ENCODE data around the gene SCAMP4. TPM values are rescaled to one million over a fixed set of nuclear protein-coding genes. Genes with fewer than 3 reads are reported as not detected.
A peak's percentile ranks its signal among the peaks of the same experiment; 100 is the strongest.

SCAMP4 gene
- total RNA-seq, 4 donors from 2014 or later = 49.8 to 144 (median 83.9) TPM

GRCh38 chr19:1913781-1914577 is 8.8 kb downstream of the SCAMP4 start:
- no peaks in the 10 kb centered on the region for H3K9me3 ChIP-seq
- H3K27ac ChIP-seq = peak overlapping the region in 3 of 4 donors; percentile 47 to 64 (median 55)
- no peak for DNase-seq
- no peaks in the 10 kb centered on the region for H3K27me3 ChIP-seq
- 33 to 40% methylated on average over 3 of the region's 23 CpGs for WGBS, 2 donors
- peaks cover 27 to 61% (median 32%) of the 10 kb centered on the region in 3 donors for H3K4me1 ChIP-seq
- intact Hi-C loops (cut with DNase I) = loop anchor here (10.0 kb wide), 1 partner anchor 161 kb away; no protein-coding TSS in a partner anchor
- H3K4me3 ChIP-seq = no peak overlapping the region
- TF ChIP-seq POLR2A (IDR thresholded peaks at IDR 0.05) (no peak), CTCF (IDR thresholded peaks at IDR 0.05) (no peak)
- peaks cover 10 to 59% (median 30%) of the 10 kb centered on the region in 3 donors for H3K36me3 ChIP-seq

DNA sequence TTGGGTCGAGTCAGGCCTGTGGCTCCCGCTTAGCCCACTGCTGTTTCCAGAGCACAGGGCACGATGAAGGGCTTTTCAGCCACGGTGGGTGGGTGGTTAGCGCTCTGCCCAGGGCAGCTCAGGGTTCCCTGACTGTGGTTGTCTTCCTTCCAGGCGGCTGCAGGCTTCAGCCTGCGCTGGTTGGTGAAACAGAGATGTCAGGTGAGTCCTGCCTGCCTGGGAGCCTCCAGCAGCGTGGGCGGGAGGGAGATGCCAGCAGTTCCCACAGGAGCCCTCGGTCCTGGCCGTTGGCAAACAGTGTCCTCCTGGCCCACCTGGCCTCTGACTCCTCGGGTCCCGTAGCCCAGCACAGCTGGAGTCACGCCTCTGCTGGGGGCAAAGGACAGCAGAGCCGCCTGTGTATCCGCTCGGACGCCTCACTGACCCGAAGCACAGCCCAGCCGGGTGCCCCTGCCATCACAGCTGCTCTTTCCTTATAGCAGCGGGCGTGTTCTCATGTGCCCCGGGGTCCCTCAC is 9.7 kb downstream of the SCAMP4 start:
- H3K36me3 ChIP-seq = peaks cover 10 to 68% (median 33%) of the 10 kb centered on the region in 3 donors
- intact Hi-C loops (cut with DNase I) = loop anchor here (10.0 kb wide), 1 partner anchor 160 kb away; no protein-coding TSS in a partner anchor
- H3K9me3 ChIP-seq = no peaks in the 10 kb centered on the region
- no peak overlapping the region for H3K4me3 ChIP-seq
- no peak for DNase-seq
- no peak for TF ChIP-seq POLR2A (IDR thresholded peaks at IDR 0.05)
- 48 to 73% methylated on average over 10 of the region's 23 CpGs for WGBS, 2 donors
- no peaks in the 10 kb centered on the region for H3K27me3 ChIP-seq
- H3K27ac ChIP-seq = peak overlapping the region in 3 of 4 donors; percentile 47 to 64 (median 55)
- H3K4me1 ChIP-seq = peaks cover 19 to 52% (median 24%) of the 10 kb centered on the region in 3 donors

GRCh38 chr19:1917146-1917545 is 11.9 kb downstream of the SCAMP4 start:
- Histone ChIP-seq H3K4me3 (no peak overlapping the region), H3K36me3 (peaks cover 15 to 86% (median 35%) of the 10 kb centered on the region in 3 donors), H3K27ac (no peak overlapping the region), H3K9me3 (no peaks in the 10 kb centered on the region), H3K27me3 (no peaks in the 10 kb centered on the region), H3K4me1 (peaks cover 17 to 30% (median 17%) of the 10 kb centered on the region in 3 donors)
- intact Hi-C loops (cut with DNase I) = loop anchor here (10.0 kb wide), 1 partner anchor 158 kb away; no protein-coding TSS in a partner anchor
- no peak for DNase-seq
- TF ChIP-seq CTCF (IDR thresholded peaks at IDR 0.05) (no peak), POLR2A (IDR thresholded peaks at IDR 0.05) (no peak)
- WGBS, 2 donors = 82 to 84% methylated on average over 14 to 17 of the region's 17 CpGs

DNA sequence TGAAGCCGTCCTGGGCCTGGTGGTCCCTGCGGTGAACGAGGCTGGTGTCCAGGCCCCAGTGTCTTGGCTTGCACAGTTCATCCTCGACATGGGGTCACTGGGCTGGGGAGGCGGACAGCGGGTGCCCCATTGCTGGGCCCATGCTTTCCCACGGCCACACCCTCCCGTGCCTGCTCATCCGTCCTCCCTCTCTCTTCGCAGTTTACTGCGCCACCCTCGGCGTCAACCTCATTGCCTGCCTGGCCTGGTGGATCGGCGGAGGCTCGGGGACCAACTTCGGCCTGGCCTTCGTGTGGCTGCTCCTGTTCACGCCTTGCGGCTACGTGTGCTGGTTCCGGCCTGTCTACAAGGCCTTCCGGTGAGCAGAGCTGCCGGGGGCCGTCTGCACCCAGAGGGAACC is 12.7 kb downstream of the SCAMP4 start:
- H3K4me3 ChIP-seq = no peak overlapping the region
- H3K9me3 ChIP-seq = no peaks in the 10 kb centered on the region
- WGBS, 2 donors = no CpG with 5 or more reads among the region's 25 CpGs
- intact Hi-C loops (cut with DNase I) = loop anchor here (10.0 kb wide), 1 partner anchor 157 kb away; no protein-coding TSS in a partner anchor
- H3K4me1 ChIP-seq = peaks cover 16 to 22% (median 17%) of the 10 kb centered on the region in 3 donors
- no peaks in the 10 kb centered on the region for H3K27me3 ChIP-seq
- DNase-seq = no peak
- H3K27ac ChIP-seq = no peak overlapping the region
- TF ChIP-seq CTCF (IDR thresholded peaks at IDR 0.05) = no peak
- TF ChIP-seq POLR2A (IDR thresholded peaks at IDR 0.05) = no peak
- H3K36me3 ChIP-seq = peaks cover 7 to 86% (median 27%) of the 10 kb centered on the region in 3 donors

DNA sequence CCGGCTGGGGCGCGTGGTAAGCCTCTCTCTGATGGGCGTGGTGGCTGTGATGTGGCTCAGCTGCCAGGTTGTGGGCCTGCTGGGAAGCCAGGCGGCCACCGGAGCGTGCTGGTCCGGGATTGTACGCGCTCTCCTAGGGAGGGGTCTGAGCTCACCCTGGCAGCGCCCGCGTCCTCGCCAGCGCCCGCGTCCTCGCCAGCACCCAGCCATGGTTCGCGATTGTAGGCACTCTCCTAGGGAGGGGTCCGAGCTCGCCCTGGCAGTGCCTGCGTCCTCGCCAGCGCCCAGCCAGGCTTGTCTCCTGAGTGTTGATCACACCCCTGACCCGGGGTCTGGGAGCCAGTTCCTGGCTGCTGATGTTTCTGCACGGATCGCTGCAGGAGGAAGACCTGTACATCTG is 13.8 kb downstream of the SCAMP4 start:
- H3K27me3 ChIP-seq = no peaks in the 10 kb centered on the region
- no peak for TF ChIP-seq CTCF (IDR thresholded peaks at IDR 0.05)
- no peak for TF ChIP-seq POLR2A (IDR thresholded peaks at IDR 0.05)
- no peak overlapping the region for H3K4me3 ChIP-seq
- 90 to 100% methylated on average over 2 to 8 of the region's 28 CpGs for WGBS, 2 donors
- peaks cover 8 to 88% (median 22%) of the 10 kb centered on the region in 3 donors for H3K36me3 ChIP-seq
- no peak overlapping the region for H3K27ac ChIP-seq
- no peaks in the 10 kb centered on the region for H3K9me3 ChIP-seq
- intact Hi-C loops (cut with DNase I) = loop anchor here (10.0 kb wide), 1 partner anchor 156 kb away; no protein-coding TSS in a partner anchor
- peaks cover 6 to 11% (median 8%) of the 10 kb centered on the region in 3 donors for H3K4me1 ChIP-seq
- DNase-seq = no peak

Data from esophagus squamous epithelium (tissue), 5 donors.